Smooth muscle cell (in vitro differentiated cells): ENCODE measurements around the gene PCSK5. TPM values are rescaled to one million over a fixed set of nuclear protein-coding genes. Genes with fewer than 3 reads are reported as not detected.

Source experiments
- DNase-seq: peaks from one replicate; lab custom pipeline; 2025; ENCODE audit not compliant: unreplicated experiment; lab: John Stamatoyannopoulos, UW
- H2AFZ ChIP-seq: fragments of 200-600 bp; sonication (generic); 2 replicates; pipeline ENCODE4 v1.6.0; 2016; ENCODE audit warnings: antibody characterized with exemption, low read depth, mild to moderate bottlenecking
- H3F3A ChIP-seq: fragments of 200-600 bp; sonication (generic); 2 replicates; pipeline ENCODE4 v1.6.0; 2017; ENCODE audit warnings: antibody characterized with exemption, low read depth
- H3K27ac ChIP-seq: fragments of 200-600 bp; sonication (generic); 2 replicates; pipeline ENCODE4 v1.5.1; 2016; ENCODE audit warnings: low read depth, mild to moderate bottlenecking
- H3K27me3 ChIP-seq: fragments of 200-600 bp; sonication (generic); 2 replicates; pipeline ENCODE4 v1.6.1; 2016; ENCODE audit warnings: low read depth, mild to moderate bottlenecking
- H3K36me3 ChIP-seq: fragments of 200-600 bp; sonication (generic); 2 replicates; pipeline ENCODE4 v1.5.1; 2016; ENCODE audit warnings: low read depth
- H3K4me1 ChIP-seq: fragments of 200-600 bp; sonication (generic); 2 replicates; pipeline ENCODE4 v1.5.1; 2016; ENCODE audit warnings: low read depth
- H3K4me2 ChIP-seq: fragments of 200-600 bp; sonication (generic); 2 replicates; pipeline ENCODE4 v1.6.0; 2016; ENCODE audit warnings: mild to moderate bottlenecking
- H3K4me3 ChIP-seq: fragments of 200-600 bp; sonication (generic); 2 replicates; pipeline ENCODE4 v1.5.1; 2016; ENCODE audit warnings: mild to moderate bottlenecking
- H3K79me2 ChIP-seq: fragments of 200-600 bp; sonication (generic); 2 replicates; pipeline ENCODE4 v1.6.0; 2016; ENCODE audit warnings: low read depth, mild to moderate bottlenecking
- H3K9ac ChIP-seq: fragments of 200-600 bp; sonication (generic); 2 replicates; pipeline ENCODE4 v1.6.0; 2016; ENCODE audit warnings: low read depth
- H3K9me3 ChIP-seq: fragments of 200-600 bp; sonication (generic); replicated peaks from 2 replicates; pipeline ENCODE4 v1.5.1; 2016; ENCODE audit warnings: low read depth
- H4K20me1 ChIP-seq: fragments of 200-600 bp; sonication (generic); 2 replicates; pipeline ENCODE4 v1.6.0; 2016; ENCODE audit warnings: low read depth
- WGBS: methylation state at CpG from one replicate; pipeline ENCODE4 v1.1.7; 2016; ENCODE audit warnings: low lambda C conversion rate; 5-methylcytosine and 5-hydroxymethylcytosine counted together
- polyA plus RNA-seq: library from polyadenylated mRNA; unstranded; fragments of >200 nt; fragmentation: Nextera tagmentation; extraction: Ambion mirVana; gene quantifications from 2 replicates; pipeline ENCODE4 v1.2.1, GENCODE V29; 2016
- total RNA-seq: library from RNA; depleted of rRNA; stranded (reverse); fragments of >200 nt; gene quantifications from 2 replicates; pipeline ENCODE4 v1.2.3, GENCODE V29; 2014
- TF ChIP-seq, protein P1 (sequence below): fragments of 200-600 bp; sonication (generic); IDR thresholded peaks from 2 replicates; pipeline ENCODE4 v1.5.1; 2017; ENCODE audit warnings: borderline replicate concordance, mild to moderate bottlenecking, antibody characterized with exemption; ENCODE audit not compliant: insufficient read depth, poor library complexity, severe bottlenecking

The PCSK5 gene
- total and polyA plus RNA-seq, 2 experiments from 2014 or later: 2.3 to 2.8 TPM

DNA sequence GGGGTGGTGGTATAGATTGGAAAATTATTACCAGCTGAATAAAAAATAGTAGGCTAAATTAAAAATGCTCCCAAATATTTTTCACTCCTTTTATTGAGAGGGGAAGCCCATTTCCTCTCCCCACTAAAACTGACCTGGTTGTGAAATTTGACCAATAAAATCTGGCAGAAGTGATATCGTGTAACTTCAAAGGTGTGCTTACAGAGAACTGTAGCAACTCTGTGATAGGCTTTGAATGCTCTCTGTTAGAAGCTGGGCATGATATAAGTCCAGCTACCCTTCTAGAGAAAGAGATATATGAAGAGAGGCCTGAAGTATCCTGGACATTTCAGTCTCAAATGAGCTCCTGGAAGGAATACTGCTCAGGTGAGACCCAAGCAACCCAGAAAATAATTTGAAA is 513.9 kb downstream of the PCSK5 start:
- H2AFZ ChIP-seq: no peak overlapping the region
- 81% methylated on average over 1 of the region's 1 CpG for WGBS
- no peaks in the 10 kb centered on the region for H3K4me1 ChIP-seq
- no peak overlapping the region for H3K4me2 ChIP-seq
- no peaks in the 10 kb centered on the region for H3K27me3 ChIP-seq
- no peaks in the 10 kb centered on the region for H3F3A ChIP-seq
- H3K27ac ChIP-seq: no peak overlapping the region
- no peak for DNase-seq
- H4K20me1 ChIP-seq: no peaks in the 10 kb centered on the region
- no peak overlapping the region for H3K4me3 ChIP-seq
- H3K36me3 ChIP-seq: no peaks in the 10 kb centered on the region
- no peaks in the 10 kb centered on the region for H3K9me3 ChIP-seq
- TF ChIP-seq, protein P1, sequence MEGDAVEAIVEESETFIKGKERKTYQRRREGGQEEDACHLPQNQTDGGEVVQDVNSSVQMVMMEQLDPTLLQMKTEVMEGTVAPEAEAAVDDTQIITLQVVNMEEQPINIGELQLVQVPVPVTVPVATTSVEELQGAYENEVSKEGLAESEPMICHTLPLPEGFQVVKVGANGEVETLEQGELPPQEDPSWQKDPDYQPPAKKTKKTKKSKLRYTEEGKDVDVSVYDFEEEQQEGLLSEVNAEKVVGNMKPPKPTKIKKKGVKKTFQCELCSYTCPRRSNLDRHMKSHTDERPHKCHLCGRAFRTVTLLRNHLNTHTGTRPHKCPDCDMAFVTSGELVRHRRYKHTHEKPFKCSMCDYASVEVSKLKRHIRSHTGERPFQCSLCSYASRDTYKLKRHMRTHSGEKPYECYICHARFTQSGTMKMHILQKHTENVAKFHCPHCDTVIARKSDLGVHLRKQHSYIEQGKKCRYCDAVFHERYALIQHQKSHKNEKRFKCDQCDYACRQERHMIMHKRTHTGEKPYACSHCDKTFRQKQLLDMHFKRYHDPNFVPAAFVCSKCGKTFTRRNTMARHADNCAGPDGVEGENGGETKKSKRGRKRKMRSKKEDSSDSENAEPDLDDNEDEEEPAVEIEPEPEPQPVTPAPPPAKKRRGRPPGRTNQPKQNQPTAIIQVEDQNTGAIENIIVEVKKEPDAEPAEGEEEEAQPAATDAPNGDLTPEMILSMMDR: no peak
- H3K79me2 ChIP-seq: no peaks in the 10 kb centered on the region
- no peak overlapping the region for H3K9ac ChIP-seq

DNA sequence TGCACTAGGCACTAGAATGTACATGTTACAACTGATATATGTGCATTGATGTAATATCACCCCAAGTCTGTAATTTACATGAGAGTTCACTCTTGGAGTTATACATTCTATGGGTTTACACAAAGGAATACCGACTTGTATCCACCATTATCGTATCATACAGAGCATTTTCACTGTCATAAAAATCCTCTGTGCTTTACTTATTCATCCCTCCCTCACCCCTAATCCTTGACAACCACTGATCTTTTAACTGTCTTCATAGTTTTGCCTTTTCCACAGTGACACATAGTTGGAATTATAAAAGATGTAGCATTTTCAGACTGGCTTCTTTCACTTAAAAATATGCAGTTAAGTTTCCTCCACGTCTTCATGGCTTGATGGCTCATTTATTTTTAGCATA is 514.9 kb downstream of the PCSK5 start:
- H4K20me1 ChIP-seq: no peaks in the 10 kb centered on the region
- no peaks in the 10 kb centered on the region for H3K27me3 ChIP-seq
- H3K9ac ChIP-seq: no peak overlapping the region
- no peaks in the 10 kb centered on the region for H3K36me3 ChIP-seq
- H3K9me3 ChIP-seq: no peaks in the 10 kb centered on the region
- DNase-seq: no peak
- H3K4me1 ChIP-seq: no peaks in the 10 kb centered on the region
- no peak overlapping the region for H2AFZ ChIP-seq
- H3K79me2 ChIP-seq: no peaks in the 10 kb centered on the region
- 70% methylated on average over 3 of the region's 3 CpGs for WGBS
- TF ChIP-seq, protein P1: no peak
- no peak overlapping the region for H3K4me2 ChIP-seq
- H3K27ac ChIP-seq: no peak overlapping the region
- H3F3A ChIP-seq: no peaks in the 10 kb centered on the region
- no peak overlapping the region for H3K4me3 ChIP-seq

DNA sequence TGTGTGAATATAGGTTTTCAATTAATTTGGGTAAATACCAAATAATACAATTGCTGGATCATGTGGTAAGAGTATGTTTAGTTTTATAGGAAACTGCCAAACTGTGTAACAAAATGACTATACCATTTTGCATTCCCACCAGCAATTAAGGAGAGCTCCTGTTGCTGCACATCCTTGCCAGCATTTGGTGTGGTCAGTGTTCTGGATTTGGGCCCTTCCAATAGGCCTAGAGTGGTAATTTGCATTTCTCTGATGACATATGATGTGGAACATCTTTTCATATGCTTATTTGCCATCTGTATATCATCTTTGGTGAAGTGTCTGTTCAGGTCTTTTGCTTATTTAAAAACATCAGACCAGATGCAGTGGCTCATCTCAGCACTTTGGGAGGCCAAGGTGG is 515.4 kb downstream of the PCSK5 start:
- Histone ChIP-seq H2AFZ (no peak overlapping the region), H3K36me3 (no peaks in the 10 kb centered on the region), H3F3A (no peaks in the 10 kb centered on the region), H3K9ac (no peak overlapping the region), H3K27ac (no peak overlapping the region), H3K4me3 (no peak overlapping the region), H3K79me2 (no peaks in the 10 kb centered on the region), H3K9me3 (no peaks in the 10 kb centered on the region), H3K27me3 (no peaks in the 10 kb centered on the region), H3K4me1 (no peaks in the 10 kb centered on the region), H4K20me1 (no peaks in the 10 kb centered on the region), H3K4me2 (no peak overlapping the region)
- DNase-seq: no peak
- TF ChIP-seq, protein P1: no peak
